SW480 (cell line): ENCODE data around the gene PSEN1.

Experiments used
- DNase-seq: peaks from one replicate; pipeline ENCODE4 v3.0.0-alpha.2; 2016; ENCODE audit warnings: low spot score

The PSEN1 gene

GRCh38 chr14:73136387-73137225 is at the start of gene PSEN1:
TSS of gene PSEN1 (plus strand) at chr14:73136507. CDS start at chr14:73148020, 11,513 bp downstream.
- DNase-seq: peak; percentile 94

GRCh38 chr14:73091044-73091443 is 45.3 kb upstream of the PSEN1 start:
- DNase-seq: no peak

- no peak for DNase-seq
Measured at GRCh38 chr14:73097421-73097820, 38.9 kb upstream of the PSEN1 start.

- DNase-seq: no peak
Measured at GRCh38 chr14:73100334-73100733, 36.0 kb upstream of the PSEN1 start.

- no peak for DNase-seq
Measured at GRCh38 chr14:73102806-73103497, 33.4 kb upstream of the PSEN1 start.

- DNase-seq: no peak
Measured at GRCh38 chr14:73105050-73105449, 31.3 kb upstream of the PSEN1 start.

GRCh38 chr14:73105727-73106126 is 30.6 kb upstream of the PSEN1 start:
- DNase-seq: no peak

- no peak for DNase-seq
Measured at GRCh38 chr14:73116079-73116665, 20.1 kb upstream of the PSEN1 start.

GRCh38 chr14:73124180-73124894 is 12.0 kb upstream of the PSEN1 start:
- DNase-seq: no peak

GRCh38 chr14:73125169-73125588 is 11.1 kb upstream of the PSEN1 start:
- DNase-seq: no peak

- no peak for DNase-seq
Measured at GRCh38 chr14:73125746-73126145, 10.6 kb upstream of the PSEN1 start.

GRCh38 chr14:73133795-73134194 is 2.5 kb upstream of the PSEN1 start:
- DNase-seq: no peak

- no peak for DNase-seq
Measured at GRCh38 chr14:73136085-73136386, 271 bp upstream of the PSEN1 start.

- no peak for DNase-seq
Measured at GRCh38 chr14:73140811-73141323, 4.6 kb downstream of the PSEN1 start.

GRCh38 chr14:73142216-73142615 is 5.9 kb downstream of the PSEN1 start:
- DNase-seq: no peak

GRCh38 chr14:73143003-73143402 is 6.7 kb downstream of the PSEN1 start:
- DNase-seq: no peak

GRCh38 chr14:73143617-73144016 is 7.3 kb downstream of the PSEN1 start:
- no peak for DNase-seq

- no peak for DNase-seq
Measured at GRCh38 chr14:73145371-73145770, 9.1 kb downstream of the PSEN1 start.

- DNase-seq: no peak
Measured at GRCh38 chr14:73146111-73146510, 9.8 kb downstream of the PSEN1 start.

- DNase-seq: no peak
Measured at GRCh38 chr14:73149753-73150152, 13.4 kb downstream of the PSEN1 start.

- no peak for DNase-seq
Measured at GRCh38 chr14:73153272-73153671, 17.0 kb downstream of the PSEN1 start.

GRCh38 chr14:73162251-73162650 is 25.9 kb downstream of the PSEN1 start:
- no peak for DNase-seq
